SK-N-MC (cell line): ENCODE results near the gene ZNF479.
"Not testable (repeated sequence)": the region's sequence is repeated elsewhere in the genome, so short reads cannot be mapped to it uniquely, and the experiment has no call there.

Source experiments
- DNase-seq: peaks from one replicate; pipeline ENCODE4 v3.0.0-alpha.2; 2011; ENCODE audit warnings: low read depth, low spot score
- H3K27ac ChIP-seq: fragments of 200-600 bp; sonication (generic); 2 replicates; pipeline ENCODE4 v1.5.1; 2016; ENCODE audit warnings: mixed run types
- H3K36me3 ChIP-seq: fragments of 200-600 bp; sonication (generic); 2 replicates; pipeline ENCODE4 v1.6.1; 2017; ENCODE audit warnings: antibody characterized with exemption, low read length, mixed read lengths; ENCODE audit not compliant: insufficient read depth
- H3K4me3 ChIP-seq: fragments of 200-600 bp; sonication (generic); 2 replicates; pipeline ENCODE4 v1.5.1; 2016
- H3K9ac ChIP-seq: fragments of 200-600 bp; sonication (generic); 2 replicates; pipeline ENCODE4 v1.8.0; 2017; ENCODE audit warnings: mixed run types, mixed read lengths; ENCODE audit not compliant: insufficient read length
- H3K9me3 ChIP-seq: fragments of 200-600 bp; sonication (generic); 2 replicates; pipeline ENCODE4 v1.6.1; 2017; ENCODE audit warnings: low read depth, mild to moderate bottlenecking, antibody characterized with exemption, low read length, moderate library complexity, mixed read lengths
- EZH2 ChIP-seq: fragments of 200-600 bp; sonication (generic); IDR thresholded peaks from one replicate; pipeline ENCODE4 v1.6.1; 2017; ENCODE audit warnings: antibody characterized with exemption
- FOXP2 ChIP-seq: optimal IDR thresholded peaks from 2 replicates; pipeline ENCODE3; 2011; ENCODE audit warnings: mild to moderate bottlenecking, moderate library complexity; ENCODE audit not compliant: insufficient read depth; ENCODE audit errors: extremely low read length, control extremely low read depth
- POLR2AphosphoS5 ChIP-seq: IDR thresholded peaks from 2 replicates; pipeline ENCODE4 v1.6.1; 2012; ENCODE audit warnings: mild to moderate bottlenecking, low read depth, low read length, borderline replicate concordance

Gene ZNF479

GRCh38 chr7:57132336-57132735 is at the start of gene ZNF479:
Gene ZNF479 (minus strand): TSS chr7:57132436. CDS start chr7:57132324, 112 bp downstream.
- H3K36me3 ChIP-seq, H3K9me3 ChIP-seq, H3K4me3 ChIP-seq, DNase-seq, H3K27ac ChIP-seq, H3K9ac ChIP-seq: not testable (repeated sequence)

GRCh38 chr7:57182031-57182430 is 49.8 kb upstream of the ZNF479 start:
- Histone ChIP-seq H3K4me3 (no peak overlapping the region), H3K36me3 (no peaks in the 10 kb centered on the region), H3K9ac (no peak overlapping the region), H3K27ac (no peak overlapping the region), H3K9me3 (no peaks in the 10 kb centered on the region)
- TF ChIP-seq POLR2AphosphoS5, result no peak
- TF ChIP-seq FOXP2, result no peak
- TF ChIP-seq EZH2, result no peak
- no peak for DNase-seq

- TF ChIP-seq FOXP2, result no peak
- TF ChIP-seq EZH2, result no peak
- TF ChIP-seq POLR2AphosphoS5, result no peak
- DNase-seq, result no peak
- Histone ChIP-seq H3K27ac (no peak overlapping the region), H3K9ac (no peak overlapping the region), H3K4me3 (no peak overlapping the region), H3K36me3 (no peaks in the 10 kb centered on the region), H3K9me3 (no peaks in the 10 kb centered on the region)
Measured at GRCh38 chr7:57181281-57181680, 49.0 kb upstream of the ZNF479 start.

- Histone ChIP-seq H3K4me3 (no peak overlapping the region), H3K9me3 (no peaks in the 10 kb centered on the region), H3K27ac (no peak overlapping the region), H3K36me3 (no peaks in the 10 kb centered on the region), H3K9ac (no peak overlapping the region)
- no peak for TF ChIP-seq POLR2AphosphoS5
- TF ChIP-seq EZH2, result no peak
- DNase-seq, result no peak
Measured at GRCh38 chr7:57179776-57180415, 47.7 kb upstream of the ZNF479 start.

- TF ChIP-seq EZH2 (no peak), POLR2AphosphoS5 (no peak), FOXP2 (no peak)
- Histone ChIP-seq H3K9ac (no peak overlapping the region), H3K27ac (no peak overlapping the region), H3K36me3 (no peaks in the 10 kb centered on the region), H3K4me3 (no peak overlapping the region), H3K9me3 (no peaks in the 10 kb centered on the region)
- no peak for DNase-seq
Measured at GRCh38 chr7:57178768-57179139, 46.5 kb upstream of the ZNF479 start.

- no peak for TF ChIP-seq POLR2AphosphoS5
- no peaks in the 10 kb centered on the region for H3K9me3 ChIP-seq
- DNase-seq, result no peak
Measured at GRCh38 chr7:57177856-57178767, 45.9 kb upstream of the ZNF479 start.

DNA sequence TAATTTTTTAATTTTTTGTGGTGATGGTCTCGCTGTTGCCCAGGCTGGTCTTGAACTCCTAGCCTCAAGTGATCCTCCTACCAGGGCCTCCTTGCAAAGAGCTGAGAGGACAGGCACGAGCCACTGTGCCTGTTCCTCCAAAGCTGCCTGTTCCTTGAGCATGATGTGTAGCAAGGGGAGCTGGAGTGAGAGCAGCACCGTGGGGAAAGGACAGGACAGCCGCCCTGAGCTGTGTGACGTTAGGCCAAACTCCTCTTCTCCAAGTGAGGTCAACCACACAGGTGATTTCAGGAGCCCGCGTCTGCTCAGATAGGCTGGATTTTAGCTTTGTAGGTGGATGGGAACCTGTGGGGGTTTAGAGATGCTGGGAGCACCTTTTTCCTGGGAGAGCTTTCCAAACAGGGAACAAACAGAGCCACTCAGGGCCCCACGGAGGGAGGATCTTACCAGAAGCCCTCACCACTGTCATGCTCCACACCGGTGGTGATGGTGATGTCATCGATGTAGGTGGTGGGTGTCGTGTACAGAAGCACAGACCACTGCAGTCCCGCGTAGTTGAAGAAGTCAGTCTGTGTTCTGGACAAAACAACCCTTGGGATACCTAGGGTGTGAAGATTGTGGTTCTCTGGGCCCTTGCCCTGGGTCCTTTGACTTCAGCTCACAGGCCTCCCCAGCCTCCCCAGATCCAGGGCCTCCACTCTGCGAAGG is 44.8 kb upstream of the ZNF479 start:
- no peak overlapping the region for H3K27ac ChIP-seq
- no peak for DNase-seq
- H3K4me3 ChIP-seq, result no peak overlapping the region
- no peak overlapping the region for H3K9ac ChIP-seq
- no peaks in the 10 kb centered on the region for H3K36me3 ChIP-seq
- TF ChIP-seq FOXP2 (no peak), POLR2AphosphoS5 (no peak), EZH2 (no peak)
- H3K9me3 ChIP-seq, result no peaks in the 10 kb centered on the region

More at GRCh38 chr7:57177856-57178767, 45.9 kb upstream of the ZNF479 start:
- no peak overlapping the region for H3K27ac ChIP-seq
- no peaks in the 10 kb centered on the region for H3K36me3 ChIP-seq
- no peak overlapping the region for H3K4me3 ChIP-seq
- no peak overlapping the region for H3K9ac ChIP-seq

DNA sequence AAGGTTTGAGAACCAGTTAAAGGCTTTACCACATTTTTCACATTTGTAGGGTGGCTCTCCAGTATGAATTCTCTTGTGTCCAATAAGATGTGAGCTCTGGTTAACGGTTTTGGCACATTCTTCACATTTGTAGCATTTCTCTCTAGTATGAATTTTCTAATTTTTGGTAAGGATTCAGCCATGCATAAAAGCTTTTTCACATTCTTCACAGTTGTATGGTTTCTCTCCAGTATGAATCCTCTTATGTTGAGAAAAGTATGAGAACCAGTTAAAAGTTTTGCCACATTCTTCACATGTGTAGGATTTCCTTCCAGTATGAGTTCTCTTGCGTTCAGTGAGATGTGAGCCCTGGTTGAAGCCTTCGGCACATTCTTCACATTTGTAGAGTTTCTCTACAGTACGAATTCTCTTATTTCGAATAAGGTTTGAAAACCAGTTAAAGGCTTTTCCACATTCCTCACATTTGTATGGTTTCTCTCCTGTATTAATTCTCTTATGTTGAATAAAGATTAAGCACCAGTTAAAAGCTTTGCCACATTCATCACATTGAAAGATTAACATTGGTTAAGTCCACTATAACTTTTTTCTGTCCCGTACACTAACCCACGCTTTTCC is 33.2 kb upstream of the ZNF479 start:
- Histone ChIP-seq H3K9me3 (no peaks in the 10 kb centered on the region), H3K4me3 (no peak overlapping the region), H3K9ac (no peak overlapping the region), H3K27ac (no peak overlapping the region), H3K36me3 (no peaks in the 10 kb centered on the region)
- TF ChIP-seq EZH2 (no peak), POLR2AphosphoS5 (no peak), FOXP2 (no peak)
- DNase-seq, result no peak

- not testable (repeated sequence) for DNase-seq, H3K4me3 ChIP-seq, H3K9me3 ChIP-seq, H3K9ac ChIP-seq, H3K36me3 ChIP-seq, H3K27ac ChIP-seq
Measured at GRCh38 chr7:57120123-57120784, 12.0 kb downstream of the ZNF479 start.
